NB4 (cell line): Measurements from ENCODE around the gene STAC3.

Experiments used
- CTCF ChIP-seq: IDR thresholded peaks from one replicate; pipeline ENCODE4 v1.5.1; 2012; ENCODE audit warnings: low read depth, low read length
- MAX ChIP-seq: IDR thresholded peaks from 2 replicates; pipeline ENCODE4 v1.6.1; 2011; ENCODE audit warnings: low read depth, low read length
- MYC ChIP-seq: IDR thresholded peaks from 2 replicates; pipeline ENCODE4 v1.6.1; 2011; ENCODE audit warnings: low read depth, low read length
- POLR2A ChIP-seq: IDR thresholded peaks from 2 replicates; pipeline ENCODE4 v1.6.1; 2011; ENCODE audit warnings: mild to moderate bottlenecking; ENCODE audit not compliant: insufficient read length; ENCODE audit errors: extremely low read depth

GRCh38 chr12:57207731-57208630 is 43.0 kb downstream of the STAC3 start:
- TF ChIP-seq CTCF (no peak), POLR2A (no peak), MAX (no peak), MYC (no peak)
